Stimulated activated naive CD8-positive, alpha-beta T cell treated with anti-CD3 and anti-CD28 coated beads, Interleukin-15, Interleukin-2, amounts not matched to agents 100 U/mL and 50 U/mL, for 24 hours (primary cell): ENCODE data around the gene RARB.
A peak's percentile ranks its signal among the peaks of the same experiment; 100 is the strongest.

Source experiments
- ATAC-seq: fragments of 150-1000 bp; cut with Tn5 transposase; one replicate; pipeline ENCODE4 v1.10.0; 2021
- DNase-seq: peaks from one replicate; pipeline ENCODE4 v3.0.0; 2021

The RARB gene

GRCh38 chr3:25554376-25554775, 126.3 kb downstream of the RARB start:
- DNase-seq (no peak), ATAC-seq (no peak)

- DNase-seq = no peak
These were observed 127.8 kb downstream of the RARB start for GRCh38 chr3:25555695-25556437.

DNA sequence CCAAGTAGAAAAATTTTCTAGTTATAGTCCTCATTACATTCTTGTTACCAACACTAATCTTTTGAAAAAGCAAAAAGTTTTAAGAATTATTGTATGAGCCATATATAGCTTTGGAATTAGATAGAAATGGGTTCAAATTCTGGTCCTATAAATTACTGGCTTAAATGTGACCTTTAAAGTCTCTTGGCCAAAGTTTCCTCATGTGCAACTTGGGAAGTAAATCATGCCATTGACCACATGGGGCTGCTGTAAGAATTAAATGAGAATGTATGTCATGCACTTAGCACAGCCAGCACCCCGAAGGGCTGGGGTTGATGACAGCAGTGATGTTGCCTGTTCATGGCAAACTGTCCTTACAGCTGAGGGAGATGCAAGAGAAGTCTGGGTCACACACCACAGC, 128.4 kb downstream of the RARB start:
- ATAC-seq (no peak), DNase-seq (no peak)

More at GRCh38 chr3:25555695-25556437, 127.8 kb downstream of the RARB start:
- ATAC-seq = no peak

GRCh38 chr3:25557694-25558093, 129.6 kb downstream of the RARB start:
- no peak for ATAC-seq

GRCh38 chr3:25558121-25558520, 130.1 kb downstream of the RARB start:
- DNase-seq = no peak
- ATAC-seq = no peak

More at GRCh38 chr3:25557694-25558093, 129.6 kb downstream of the RARB start:
- no peak for DNase-seq

DNA sequence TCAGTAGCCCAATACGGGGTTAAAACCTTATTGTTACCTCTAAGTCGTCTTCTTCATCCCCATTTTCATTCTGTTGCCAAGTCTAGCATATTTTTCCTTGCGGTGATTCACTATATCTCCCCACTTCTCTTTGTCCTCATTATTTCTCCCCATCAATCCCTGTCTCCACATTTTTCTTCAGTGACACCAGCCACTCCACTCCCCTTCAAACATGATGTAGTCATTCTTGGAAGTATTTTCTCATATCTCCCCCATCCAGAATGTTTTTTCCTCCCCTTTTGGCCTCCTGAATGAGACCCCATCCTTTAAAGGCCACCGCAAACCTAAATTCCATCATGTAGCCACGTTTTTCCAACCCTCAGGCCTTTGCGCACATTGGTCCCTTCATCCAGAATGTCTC, 130.7 kb downstream of the RARB start:
- ATAC-seq = no peak
- DNase-seq = no peak

DNA sequence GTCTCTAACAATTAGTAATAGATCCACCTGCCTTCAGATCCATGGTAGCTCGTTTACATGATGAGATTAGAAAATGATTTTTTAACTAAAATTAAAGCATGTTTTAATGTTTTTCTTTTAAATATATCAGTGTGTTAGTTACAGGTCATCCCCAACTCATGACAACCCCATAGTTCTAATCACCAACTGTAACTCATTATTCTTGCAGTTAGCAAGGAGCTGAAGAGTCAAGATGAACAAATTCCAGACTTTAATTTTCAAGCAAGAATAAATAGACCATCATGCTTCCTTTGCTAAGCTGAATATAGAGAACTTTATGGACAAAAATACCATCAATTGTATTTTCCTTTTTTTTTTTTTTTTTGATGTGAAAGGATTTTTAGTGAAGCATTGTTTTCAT, 135.5 kb downstream of the RARB start:
- ATAC-seq (no peak), DNase-seq (no peak)

DNA sequence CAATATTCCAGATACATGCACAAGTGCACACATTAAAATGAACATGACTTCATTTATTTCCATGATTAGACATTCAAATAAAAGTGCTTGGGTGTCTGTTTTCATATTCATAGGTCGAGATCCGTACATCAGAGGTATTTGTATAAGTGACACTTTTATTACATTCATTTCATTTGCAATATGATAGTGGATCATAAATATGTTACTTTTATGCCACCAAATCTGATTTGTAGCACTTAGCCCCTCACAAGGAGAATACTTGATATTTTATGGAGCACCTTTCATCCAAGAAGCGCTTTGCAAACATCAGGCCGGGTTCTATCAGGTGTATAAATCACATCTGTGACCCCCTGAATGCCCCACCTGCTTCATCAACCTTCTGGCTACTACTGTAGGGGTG, 136.0 kb downstream of the RARB start:
- no peak for ATAC-seq
- no peak for DNase-seq

- DNase-seq (no peak), ATAC-seq (no peak)
These were observed 137.7 kb downstream of the RARB start for GRCh38 chr3:25565807-25566206.

GRCh38 chr3:25566358-25566920, 138.4 kb downstream of the RARB start:
- ATAC-seq = no peak

DNA sequence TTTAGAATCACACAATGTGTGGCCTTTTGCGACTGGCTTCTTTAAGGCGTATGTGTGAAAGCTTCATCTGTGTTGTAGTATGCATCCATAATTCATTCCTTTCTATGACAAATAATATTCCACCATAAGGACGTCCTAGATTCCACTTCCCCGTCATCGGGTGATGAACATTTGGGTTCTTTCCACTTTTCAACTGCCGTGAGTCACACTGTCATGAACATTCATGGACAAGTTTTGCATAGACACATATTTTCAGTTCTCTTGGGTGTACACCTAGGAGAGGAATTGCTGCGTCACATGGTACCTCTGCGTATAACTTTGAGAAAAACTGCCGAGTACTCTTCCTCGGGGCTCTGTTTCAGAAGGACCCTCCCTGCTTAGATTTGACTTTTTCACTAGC, 139.3 kb downstream of the RARB start:
- ATAC-seq = no peak
- DNase-seq = no peak

More at GRCh38 chr3:25566358-25566920, 138.4 kb downstream of the RARB start:
- no peak for DNase-seq

DNA sequence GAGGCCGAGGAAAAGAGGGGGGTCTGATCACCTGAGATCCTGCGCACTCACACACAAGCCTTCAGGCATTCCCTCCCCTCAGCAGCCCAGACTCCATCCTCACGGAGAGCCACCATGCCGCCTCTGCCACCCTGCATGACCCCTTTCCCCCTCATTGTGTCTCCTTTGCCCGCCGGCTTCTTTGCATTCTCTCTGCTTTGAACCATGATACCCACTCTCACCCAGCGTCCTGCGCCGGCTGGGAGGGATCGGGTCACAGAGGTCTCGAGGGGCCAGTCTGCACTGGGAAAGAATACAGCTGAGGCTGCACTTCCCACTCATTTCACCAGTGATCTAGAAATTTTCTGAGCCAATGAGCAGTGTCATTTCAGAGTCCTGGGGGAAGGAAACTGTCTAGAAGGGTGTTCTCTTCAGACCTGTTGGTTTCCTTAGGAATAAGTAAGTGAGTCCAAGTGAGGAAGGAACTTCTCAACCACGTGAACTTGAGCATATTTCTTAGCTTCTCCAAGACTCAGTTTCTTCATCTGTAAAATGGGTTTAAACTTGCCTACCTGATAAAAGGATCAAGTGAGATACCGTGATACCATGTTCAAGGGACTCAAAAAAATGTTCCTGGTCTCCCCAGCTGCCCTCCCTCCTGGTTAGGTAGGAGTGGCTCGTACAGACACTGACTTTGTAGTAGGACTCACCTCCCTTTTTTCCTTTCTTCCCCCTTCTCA, 139.9 kb downstream of the RARB start:
- no peak for DNase-seq
- ATAC-seq = no peak

DNA sequence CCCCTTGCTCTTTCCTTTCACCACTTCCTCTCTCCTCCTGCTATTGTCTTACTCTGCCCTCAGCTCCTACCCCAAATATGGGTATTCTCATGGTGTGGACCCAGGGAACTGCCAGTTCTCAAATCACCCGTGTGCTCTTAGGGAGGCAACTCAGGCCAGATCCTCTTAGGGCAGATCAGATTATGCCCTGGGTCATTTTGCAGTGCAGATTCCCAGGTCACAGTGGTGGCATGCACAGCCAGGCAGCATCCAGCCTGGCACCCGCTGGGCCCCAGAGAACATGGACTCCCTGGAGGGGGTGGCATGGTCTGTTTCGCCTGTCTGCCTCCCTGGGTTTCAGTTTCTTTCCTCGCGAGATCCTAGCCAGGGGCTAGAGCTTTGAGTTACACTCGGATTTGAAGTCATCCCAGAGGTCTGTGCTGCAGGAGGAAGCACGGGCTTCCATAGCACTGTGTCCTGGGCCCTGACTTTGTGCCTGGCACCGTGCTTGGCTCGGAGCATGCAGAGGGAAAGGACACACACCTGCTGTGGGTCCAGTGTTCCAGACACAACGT, 140.5 kb downstream of the RARB start:
- no peak for ATAC-seq

GRCh38 chr3:25571285-25571684, 143.2 kb downstream of the RARB start:
- ATAC-seq (no peak), DNase-seq (no peak)

More for the DNA sequence above, 140.5 kb downstream of the RARB start:
- DNase-seq = no peak

- ATAC-seq (no peak), DNase-seq (no peak)
These were observed 144.3 kb downstream of the RARB start for GRCh38 chr3:25572336-25572735.

GRCh38 chr3:25572919-25573385, 144.9 kb downstream of the RARB start:
- ATAC-seq = no peak
- no peak for DNase-seq

DNA sequence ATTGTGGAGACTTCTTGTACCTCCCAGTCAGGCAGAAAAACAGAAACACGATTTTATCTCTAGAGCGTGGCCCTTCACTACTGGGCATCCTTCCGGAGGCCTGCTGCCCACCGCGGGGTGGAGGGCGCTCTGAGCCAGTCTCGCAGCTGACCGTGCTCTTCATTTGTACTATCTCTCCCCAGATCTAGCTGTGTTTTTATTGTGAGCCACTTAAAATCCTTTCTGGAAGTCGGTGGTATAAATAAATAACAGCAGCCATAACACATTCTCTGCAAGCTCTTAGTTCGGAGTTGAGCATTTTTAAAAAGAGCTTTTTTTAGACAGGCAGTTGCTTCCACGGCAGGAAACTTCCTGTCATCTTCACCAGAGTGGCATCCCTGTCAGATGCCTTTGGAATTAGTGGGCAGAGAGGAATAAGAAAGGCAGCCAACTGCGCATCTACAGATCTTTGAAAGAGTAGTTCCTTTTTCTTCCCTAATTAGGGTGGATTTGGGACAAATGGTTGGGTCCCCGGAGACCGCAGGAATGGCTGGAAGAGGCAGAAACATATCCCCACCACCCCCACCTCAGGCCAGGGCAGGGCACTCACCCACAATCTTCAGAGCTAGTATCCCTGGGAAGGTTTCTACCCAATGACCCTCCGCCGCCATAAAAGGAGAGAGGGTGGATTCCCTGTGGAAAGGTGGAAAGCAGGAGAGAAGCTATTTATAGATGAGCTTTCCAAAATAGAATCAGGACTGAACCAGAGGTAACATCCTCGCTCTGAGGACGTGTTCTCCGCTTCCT, 145.5 kb downstream of the RARB start:
- DNase-seq = no peak
- no peak for ATAC-seq

DNA sequence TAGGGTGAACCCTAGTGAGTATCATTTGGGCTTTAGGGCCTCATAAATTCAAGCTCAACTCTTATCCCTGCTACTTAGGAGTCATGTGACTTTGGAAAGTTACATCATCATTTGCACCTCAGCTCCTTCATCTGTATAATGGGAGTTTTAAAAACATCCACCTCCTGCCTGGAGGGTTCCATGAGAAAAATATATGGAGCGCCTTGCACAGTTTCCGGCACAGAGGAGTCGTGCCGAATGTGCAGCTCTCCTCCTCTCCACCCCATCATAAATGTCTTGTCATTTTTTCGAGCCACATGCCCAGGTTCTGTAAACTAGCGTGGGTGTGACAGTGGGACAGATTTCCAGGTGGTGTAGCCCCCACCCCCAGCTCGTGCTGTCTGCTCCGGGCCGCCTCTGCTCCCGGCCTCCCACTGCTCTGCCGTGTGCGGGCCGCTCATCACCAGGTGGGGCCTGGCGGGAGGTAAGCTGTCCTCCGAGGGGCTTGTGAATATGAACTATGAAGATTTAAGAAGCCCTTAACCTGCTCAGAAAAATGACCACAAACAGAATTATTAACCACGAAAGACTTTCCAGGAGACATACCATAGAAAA, 146.2 kb downstream of the RARB start:
- no peak for ATAC-seq

DNA sequence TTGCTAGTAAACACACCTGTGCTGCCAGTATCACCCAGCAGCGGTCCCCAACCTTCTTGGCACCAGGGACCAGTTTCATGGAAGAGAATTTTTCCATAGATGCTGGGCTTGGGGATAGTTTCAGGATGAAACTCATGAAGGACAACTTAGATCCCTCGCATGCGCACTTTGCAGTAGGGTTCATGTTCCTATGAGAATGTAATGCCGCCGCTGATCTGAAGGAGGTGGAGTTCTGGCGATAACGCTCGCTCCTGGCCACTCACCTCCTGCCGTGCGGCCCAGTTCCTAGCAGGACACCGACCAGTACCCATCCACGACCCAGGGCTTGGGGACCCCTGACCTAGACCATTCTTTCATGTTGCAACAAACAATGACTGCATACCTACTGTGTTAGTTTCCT, 146.9 kb downstream of the RARB start:
- ATAC-seq (no peak), DNase-seq (no peak)

More for the DNA sequence above, 146.2 kb downstream of the RARB start:
- DNase-seq = no peak

GRCh38 chr3:25576146-25576545, 148.1 kb downstream of the RARB start:
- ATAC-seq (no peak), DNase-seq (no peak)

GRCh38 chr3:25576831-25577454, 148.9 kb downstream of the RARB start:
- ATAC-seq (no peak), DNase-seq (peak; percentile 6)
